GM23338 (cell line): ENCODE measurements around the gene KCNMB1. TPM values are rescaled to one million over a fixed set of nuclear protein-coding genes. Genes with fewer than 3 reads are reported as not detected.

ENCODE experiments used
- ATAC-seq: fragments of 200-7000 bp; cut with Tn5 transposase; 3 replicates; pipeline ENCODE4 v1.9.1; 2020
- DNase-seq: peaks from one replicate; pipeline ENCODE4 v3.0.0-alpha.2; 2015; ENCODE audit warnings: low spot score
- H2AFZ ChIP-seq: fragments of 200-600 bp; sonication (generic); 2 replicates; pipeline ENCODE4 v1.8.0; 2016; ENCODE audit warnings: antibody characterized with exemption, mild to moderate bottlenecking, moderate library complexity
- H3F3A ChIP-seq: fragments of 200-600 bp; sonication (generic); replicated peaks from 2 replicates; pipeline ENCODE4 v1.8.0; 2017; ENCODE audit warnings: antibody characterized with exemption, mixed run types, low read depth
- H3K27ac ChIP-seq: fragments of 200-600 bp; sonication (generic); 2 replicates; pipeline ENCODE4 v1.6.1; 2016; ENCODE audit warnings: low read depth
- H3K27me3 ChIP-seq: fragments of 200-600 bp; sonication (generic); 2 replicates; pipeline ENCODE4 v1.8.0; 2016; ENCODE audit warnings: mild to moderate bottlenecking, mixed run types, moderate library complexity; ENCODE audit not compliant: insufficient read depth
- H3K36me3 ChIP-seq: fragments of 200-600 bp; sonication (generic); 2 replicates; pipeline ENCODE4 v1.8.0; 2016; ENCODE audit warnings: mild to moderate bottlenecking; ENCODE audit not compliant: insufficient read depth
- H3K4me1 ChIP-seq: fragments of 200-600 bp; sonication (generic); 2 replicates; pipeline ENCODE4 v1.8.0; 2016; ENCODE audit warnings: mild to moderate bottlenecking, moderate library complexity; ENCODE audit not compliant: insufficient read depth
- H3K4me2 ChIP-seq: fragments of 200-600 bp; sonication (generic); 2 replicates; pipeline ENCODE4 v1.7.1; 2017; ENCODE audit warnings: mixed run types
- H3K4me3 ChIP-seq: fragments of 200-600 bp; sonication (generic); 2 replicates; pipeline ENCODE4 v1.6.1; 2016; ENCODE audit warnings: mixed run types
- H3K79me2 ChIP-seq: fragments of 200-600 bp; sonication (generic); replicated peaks from 2 replicates; pipeline ENCODE4 v1.8.0; 2017; ENCODE audit warnings: mild to moderate bottlenecking; ENCODE audit not compliant: insufficient read depth
- H3K9me2 ChIP-seq: fragments of 200-600 bp; sonication (generic); 2 replicates; pipeline ENCODE4 v1.8.0; 2017; ENCODE audit not compliant: insufficient read depth
- H4K20me1 ChIP-seq: fragments of 200-600 bp; sonication (generic); replicated peaks from 2 replicates; pipeline ENCODE4 v1.8.0; 2017; ENCODE audit warnings: mild to moderate bottlenecking; ENCODE audit not compliant: insufficient read depth
- H3K27ac Mint-ChIP-seq: 2 replicates; pipeline ENCODE4 v1.8.0; 2020; ENCODE audit warnings: inconsistent platforms, mild to moderate bottlenecking, moderate library complexity, mixed read lengths
- H3K27me3 Mint-ChIP-seq: 3 replicates; pipeline ENCODE4 v1.8.0; 2022; ENCODE audit warnings: low read depth, mild to moderate bottlenecking, moderate library complexity, mixed read lengths, inconsistent platforms; ENCODE audit not compliant: insufficient read depth, poor library complexity
- H3K36me3 Mint-ChIP-seq: 3 replicates; pipeline ENCODE4 v1.8.0; 2021; ENCODE audit warnings: low read depth, mild to moderate bottlenecking, inconsistent platforms, moderate library complexity, mixed read lengths
- H3K4me1 Mint-ChIP-seq: 3 replicates; pipeline ENCODE4 v1.8.0; 2020; ENCODE audit warnings: mild to moderate bottlenecking, inconsistent platforms, mixed read lengths
- H3K4me3 Mint-ChIP-seq: 3 replicates; pipeline ENCODE4 v1.8.0; 2021; ENCODE audit warnings: moderate library complexity, mild to moderate bottlenecking, inconsistent platforms, mixed read lengths
- H3K9me3 Mint-ChIP-seq: 3 replicates; pipeline ENCODE4 v1.8.0; 2020; ENCODE audit warnings: moderate library complexity, mild to moderate bottlenecking, inconsistent platforms, mixed read lengths
- EZH2 ChIP-seq: fragments of 200-600 bp; sonication (generic); IDR thresholded peaks from one replicate; pipeline ENCODE4 v1.8.0; 2017; ENCODE audit warnings: antibody characterized with exemption, mild to moderate bottlenecking, low read depth; ENCODE audit not compliant: unreplicated experiment
- ZNF114 ChIP-seq: fragments of 250-450 bp; sonication (Bioruptor Pico); IDR thresholded peaks from 2 replicates; pipeline ENCODE4 v1.5.0; 2020; ENCODE audit warnings: mild to moderate bottlenecking, moderate library complexity
- ZNF462 ChIP-seq: fragments of 250-450 bp; sonication (Bioruptor Pico); IDR thresholded peaks from 2 replicates; pipeline ENCODE4 v1.5.0; 2020; ENCODE audit warnings: mild to moderate bottlenecking, moderate library complexity
- polyA plus RNA-seq: library from polyadenylated mRNA; unstranded; fragments of >200 nt; fragmentation: Nextera tagmentation; extraction: Ambion mirVana; gene quantifications from 2 replicates; pipeline ENCODE4 v1.2.1, GENCODE V29; 2016
- total RNA-seq: library from RNA; depleted of rRNA; stranded (reverse); fragments of >200 nt; shearing (Covaris generic); gene quantifications from 2 replicates; pipeline ENCODE4 v1.2.3, GENCODE V29; 2014
- TF ChIP-seq, protein P1 (sequence below): IDR thresholded peaks from 2 replicates; pipeline ENCODE4 v1.6.1; 2016; ENCODE audit warnings: antibody characterized with exemption

The KCNMB1 gene
- total and polyA plus RNA-seq, 2 experiments from 2014 or later, result 0.17 to 0.19 TPM

DNA sequence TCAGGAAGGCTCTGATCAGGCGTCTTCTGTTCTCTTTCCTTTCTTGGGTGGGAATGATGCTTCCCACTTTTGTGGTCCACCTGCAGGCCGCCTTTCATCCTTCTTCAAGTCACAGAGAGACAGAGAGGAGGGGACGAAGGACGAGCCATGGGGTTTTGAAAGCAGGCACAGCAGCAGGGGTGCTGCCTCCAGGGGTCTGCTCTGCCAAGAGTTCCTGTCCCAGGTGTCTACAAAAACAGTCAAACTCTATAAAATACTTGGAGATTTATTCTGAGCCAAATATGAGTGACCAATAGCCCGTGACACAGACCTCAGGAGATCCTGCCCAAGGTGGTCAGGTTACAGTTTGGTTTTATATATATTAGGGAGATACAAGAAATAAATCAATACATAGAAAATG, 57.1 kb downstream of the KCNMB1 start:
- H3K4me1 Mint-ChIP-seq, result peaks cover 45% of the 10 kb centered on the region
- no peak overlapping the region for H3K4me3 ChIP-seq
- DNase-seq, result no peak
- peaks cover 22% of the 10 kb centered on the region for H3K9me2 ChIP-seq
- H3K9me3 Mint-ChIP-seq, result peaks cover 4% of the 10 kb centered on the region; the same call in 2 of the 3 replicates
- TF ChIP-seq ZNF462 (CRISPR knock-in tag), result no peak
- H3K79me2 ChIP-seq, result no peaks in the 10 kb centered on the region
- ATAC-seq, result no peak
- H4K20me1 ChIP-seq, result no peaks in the 10 kb centered on the region
- H3K27ac ChIP-seq, result peak overlapping the region; percentile 75
- H3K4me3 Mint-ChIP-seq, result no peak overlapping the region
- H3K4me1 ChIP-seq, result peaks cover 40% of the 10 kb centered on the region
- H2AFZ ChIP-seq, result no peak overlapping the region
- peaks cover 8% of the 10 kb centered on the region; the same call in 2 of the 3 replicates for H3K36me3 Mint-ChIP-seq
- 0 out of 2 replicates have a peak, but pooled peaks cover 4% of the 10 kb centered on the region for H3F3A ChIP-seq
- H3K36me3 ChIP-seq, result no peaks in the 10 kb centered on the region
- H3K27me3 ChIP-seq, result no peaks in the 10 kb centered on the region
- H3K27me3 Mint-ChIP-seq, result peaks cover 2% of the 10 kb centered on the region
- no peak overlapping the region for H3K27ac Mint-ChIP-seq
- H3K4me2 ChIP-seq, result peak overlapping the region; percentile 73

GRCh38 chr5:170330568-170331054, 58.6 kb downstream of the KCNMB1 start:
- ATAC-seq (no peak), DNase-seq (no peak)
- no peak overlapping the region for H3K4me3 ChIP-seq
- H3K4me1 ChIP-seq, result peaks cover 34% of the 10 kb centered on the region
- no peaks in the 10 kb centered on the region for H3K79me2 ChIP-seq
- Mint-ChIP-seq H3K27me3 (peaks cover 2% of the 10 kb centered on the region), H3K9me3 (peaks cover 4% of the 10 kb centered on the region; the same call in 2 of the 3 replicates), H3K4me3 (no peak overlapping the region), H3K4me1 (peaks cover 40% of the 10 kb centered on the region), H3K36me3 (peaks cover 5% of the 10 kb centered on the region; the same call in 2 of the 3 replicates), H3K27ac (no peak overlapping the region)
- no peak overlapping the region for H3K4me2 ChIP-seq
- no peaks in the 10 kb centered on the region for H3K27me3 ChIP-seq
- no peak overlapping the region for H3K27ac ChIP-seq
- H3F3A ChIP-seq, result 0 out of 2 replicates have a peak, but pooled peaks cover 4% of the 10 kb centered on the region
- peak overlapping the region; percentile 87; the same call in 1 of the 2 replicates for H2AFZ ChIP-seq
- H3K9me2 ChIP-seq, result peaks cover 22% of the 10 kb centered on the region
- no peaks in the 10 kb centered on the region for H4K20me1 ChIP-seq
- H3K36me3 ChIP-seq, result no peaks in the 10 kb centered on the region
- TF ChIP-seq ZNF462 (CRISPR knock-in tag) (no peak), ZNF114 (CRISPR knock-in tag) (no peak), EZH2 (no peak)
- TF ChIP-seq, protein P1, sequence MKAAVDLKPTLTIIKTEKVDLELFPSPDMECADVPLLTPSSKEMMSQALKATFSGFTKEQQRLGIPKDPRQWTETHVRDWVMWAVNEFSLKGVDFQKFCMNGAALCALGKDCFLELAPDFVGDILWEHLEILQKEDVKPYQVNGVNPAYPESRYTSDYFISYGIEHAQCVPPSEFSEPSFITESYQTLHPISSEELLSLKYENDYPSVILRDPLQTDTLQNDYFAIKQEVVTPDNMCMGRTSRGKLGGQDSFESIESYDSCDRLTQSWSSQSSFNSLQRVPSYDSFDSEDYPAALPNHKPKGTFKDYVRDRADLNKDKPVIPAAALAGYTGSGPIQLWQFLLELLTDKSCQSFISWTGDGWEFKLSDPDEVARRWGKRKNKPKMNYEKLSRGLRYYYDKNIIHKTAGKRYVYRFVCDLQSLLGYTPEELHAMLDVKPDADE, result no peak
